Left ventricle myocardium inferior (tissue), 1 donor: ENCODE measurements around the gene KMT2D. TPM values are rescaled to one million over a fixed set of nuclear protein-coding genes. Genes with fewer than 3 reads are reported as not detected.
A peak's percentile ranks its signal among the peaks of the same experiment; 100 is the strongest.

Experiments used
- DNase-seq: peaks from one replicate; pipeline ENCODE4 v3.0.0-alpha.2; 2020
- H3K27ac ChIP-seq: fragments of 200-600 bp; replicated peaks from 2 replicates; pipeline ENCODE4 v1.8.0; 2021
- H3K27me3 ChIP-seq: fragments of 200-600 bp; 2 replicates; pipeline ENCODE4 v1.8.0; 2021; ENCODE audit warnings: low read depth
- H3K36me3 ChIP-seq: fragments of 200-600 bp; 2 replicates; pipeline ENCODE4 v1.8.0; 2021
- H3K4me1 ChIP-seq: fragments of 200-600 bp; 2 replicates; pipeline ENCODE4 v1.8.0; 2021
- H3K4me3 ChIP-seq: fragments of 200-600 bp; 2 replicates; pipeline ENCODE4 v1.8.0; 2021; ENCODE audit warnings: mild to moderate bottlenecking, moderate library complexity
- H3K9me3 ChIP-seq: fragments of 200-600 bp; replicated peaks from 2 replicates; pipeline ENCODE4 v1.8.0; 2021
- intact Hi-C: fragments of 100-400 bp; cut with micrococcal nuclease; formaldehyde crosslinking; loops from one replicate; pipeline ENCODE4 v1.11.0; 2022
- total RNA-seq: library from RNA; stranded (reverse); fragmentation: NEBNext Ultra II Directional; extraction: Animal tissue kit (Norgen Biotek cat#: 25700); gene quantifications from one replicate; pipeline ENCODE4 v1.2.1, GENCODE V29; 2021
- TF ChIP-seq, protein P1 (sequence below): fragments of 200-600 bp; IDR thresholded peaks from 2 replicates; pipeline ENCODE4 v1.8.0; 2021; ENCODE audit warnings: antibody characterized with exemption, mild to moderate bottlenecking, borderline replicate concordance
- donor health status: DM: no; HTN: yes; CAD: no; lungs with severe emphysema.

The KMT2D gene
- total RNA-seq, 1 donor from 2014 or later: 38.5 TPM

DNA sequence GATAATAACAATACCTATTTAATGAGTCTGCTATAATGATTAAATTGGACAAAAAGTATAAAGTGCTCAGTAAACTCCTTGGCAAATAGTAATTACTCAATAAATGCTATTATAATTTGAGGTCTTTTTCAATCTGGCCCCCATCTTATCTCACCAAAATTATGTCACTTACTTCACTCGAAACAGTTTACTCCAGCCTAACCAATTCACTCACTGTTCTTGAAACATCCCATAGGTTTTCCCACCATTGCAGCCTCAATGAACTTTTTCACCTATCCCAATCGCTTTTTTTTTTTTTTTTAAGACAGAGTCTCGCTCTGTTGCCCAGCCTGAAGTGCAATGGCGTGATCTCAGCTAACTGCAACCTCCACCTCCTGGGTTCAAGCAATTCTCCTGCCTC is 24.6 kb downstream of the KMT2D start:
- Histone ChIP-seq H3K4me3 (no peak overlapping the region), H3K9me3 (no peaks in the 10 kb centered on the region), H3K27me3 (no peaks in the 10 kb centered on the region), H3K4me1 (peaks cover 34% of the 10 kb centered on the region), H3K36me3 (peaks cover 97% of the 10 kb centered on the region), H3K27ac (no peak overlapping the region)
- DNase-seq: no peak
- TF ChIP-seq, protein P1, sequence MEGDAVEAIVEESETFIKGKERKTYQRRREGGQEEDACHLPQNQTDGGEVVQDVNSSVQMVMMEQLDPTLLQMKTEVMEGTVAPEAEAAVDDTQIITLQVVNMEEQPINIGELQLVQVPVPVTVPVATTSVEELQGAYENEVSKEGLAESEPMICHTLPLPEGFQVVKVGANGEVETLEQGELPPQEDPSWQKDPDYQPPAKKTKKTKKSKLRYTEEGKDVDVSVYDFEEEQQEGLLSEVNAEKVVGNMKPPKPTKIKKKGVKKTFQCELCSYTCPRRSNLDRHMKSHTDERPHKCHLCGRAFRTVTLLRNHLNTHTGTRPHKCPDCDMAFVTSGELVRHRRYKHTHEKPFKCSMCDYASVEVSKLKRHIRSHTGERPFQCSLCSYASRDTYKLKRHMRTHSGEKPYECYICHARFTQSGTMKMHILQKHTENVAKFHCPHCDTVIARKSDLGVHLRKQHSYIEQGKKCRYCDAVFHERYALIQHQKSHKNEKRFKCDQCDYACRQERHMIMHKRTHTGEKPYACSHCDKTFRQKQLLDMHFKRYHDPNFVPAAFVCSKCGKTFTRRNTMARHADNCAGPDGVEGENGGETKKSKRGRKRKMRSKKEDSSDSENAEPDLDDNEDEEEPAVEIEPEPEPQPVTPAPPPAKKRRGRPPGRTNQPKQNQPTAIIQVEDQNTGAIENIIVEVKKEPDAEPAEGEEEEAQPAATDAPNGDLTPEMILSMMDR: no peak
- intact Hi-C loops: no loop called here

- no peaks in the 10 kb centered on the region for H3K27me3 ChIP-seq
- peaks cover 34% of the 10 kb centered on the region for H3K4me1 ChIP-seq
- intact Hi-C loops: no loop called here
- H3K27ac ChIP-seq: peak overlapping the region; percentile 19
- DNase-seq: no peak
- no peaks in the 10 kb centered on the region for H3K9me3 ChIP-seq
- TF ChIP-seq, protein P1: no peak
- H3K36me3 ChIP-seq: peaks cover 94% of the 10 kb centered on the region
- no peak overlapping the region for H3K4me3 ChIP-seq
These were observed 26.3 kb downstream of the KMT2D start for GRCh38 chr12:49034286-49034622.

- H3K4me1 ChIP-seq: peaks cover 34% of the 10 kb centered on the region
- no peak overlapping the region for H3K4me3 ChIP-seq
- intact Hi-C loops: no loop called here
- TF ChIP-seq, protein P1: no peak
- peaks cover 94% of the 10 kb centered on the region for H3K36me3 ChIP-seq
- peak overlapping the region; percentile 15 for H3K27ac ChIP-seq
- no peaks in the 10 kb centered on the region for H3K27me3 ChIP-seq
- H3K9me3 ChIP-seq: no peaks in the 10 kb centered on the region
- no peak for DNase-seq
These were observed 26.8 kb downstream of the KMT2D start for GRCh38 chr12:49033611-49034285.

DNA sequence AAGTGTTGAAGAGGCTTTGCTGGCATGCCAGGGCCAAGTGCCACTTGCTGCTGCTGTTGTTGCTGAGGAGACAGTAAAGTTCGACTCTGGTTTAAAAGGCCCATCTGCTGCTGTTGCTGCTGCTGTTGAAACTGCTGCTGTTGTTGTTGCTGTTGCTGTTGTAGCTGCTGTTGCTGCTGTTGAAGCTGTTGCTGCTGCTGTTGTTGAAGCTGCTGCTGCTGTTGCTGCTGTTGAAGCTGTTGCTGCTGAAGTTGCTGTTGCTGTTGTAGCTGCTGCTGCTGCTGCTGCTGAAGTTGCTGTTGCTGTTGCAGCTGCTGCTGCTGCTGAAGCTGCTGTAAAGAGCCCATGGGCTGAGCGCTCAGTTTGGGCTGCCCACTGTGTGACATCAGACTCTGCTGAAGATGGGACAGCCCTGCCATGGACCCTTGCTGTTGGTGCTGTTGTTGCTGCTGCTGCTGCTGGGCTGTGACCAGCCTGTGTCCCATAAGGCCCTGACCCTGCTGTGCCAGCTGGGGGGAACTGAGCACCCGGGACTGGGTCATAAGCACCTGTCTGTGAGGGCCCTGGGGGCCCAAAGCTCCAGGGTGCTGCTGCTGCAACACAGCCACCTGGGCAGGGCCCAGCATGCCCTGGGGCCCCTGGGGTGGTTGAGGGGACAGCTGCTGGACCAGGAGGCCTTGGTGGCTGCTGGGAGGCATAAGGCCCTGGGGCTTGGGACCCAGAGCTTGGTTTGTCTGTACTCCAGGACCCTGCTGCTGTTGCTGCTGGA is 27.7 kb downstream of the KMT2D start:
- peaks cover 33% of the 10 kb centered on the region for H3K4me1 ChIP-seq
- no peak overlapping the region for H3K4me3 ChIP-seq
- DNase-seq: no peak
- peaks cover 94% of the 10 kb centered on the region for H3K36me3 ChIP-seq
- H3K27me3 ChIP-seq: no peaks in the 10 kb centered on the region
- no peak overlapping the region for H3K27ac ChIP-seq
- TF ChIP-seq, protein P1: no peak
- no peaks in the 10 kb centered on the region for H3K9me3 ChIP-seq
- intact Hi-C loops: no loop called here

- no peak overlapping the region for H3K27ac ChIP-seq
- peaks cover 27% of the 10 kb centered on the region for H3K4me1 ChIP-seq
- no peak for DNase-seq
- TF ChIP-seq, protein P1: no peak
- intact Hi-C loops: no loop called here
- H3K4me3 ChIP-seq: no peak overlapping the region
- no peaks in the 10 kb centered on the region for H3K9me3 ChIP-seq
- H3K36me3 ChIP-seq: peaks cover 94% of the 10 kb centered on the region
- no peaks in the 10 kb centered on the region for H3K27me3 ChIP-seq
These were observed 28.3 kb downstream of the KMT2D start for GRCh38 chr12:49032276-49032675.
